ENCODE data around the gene TRMT2A.

TRMT2A gene

DNA sequence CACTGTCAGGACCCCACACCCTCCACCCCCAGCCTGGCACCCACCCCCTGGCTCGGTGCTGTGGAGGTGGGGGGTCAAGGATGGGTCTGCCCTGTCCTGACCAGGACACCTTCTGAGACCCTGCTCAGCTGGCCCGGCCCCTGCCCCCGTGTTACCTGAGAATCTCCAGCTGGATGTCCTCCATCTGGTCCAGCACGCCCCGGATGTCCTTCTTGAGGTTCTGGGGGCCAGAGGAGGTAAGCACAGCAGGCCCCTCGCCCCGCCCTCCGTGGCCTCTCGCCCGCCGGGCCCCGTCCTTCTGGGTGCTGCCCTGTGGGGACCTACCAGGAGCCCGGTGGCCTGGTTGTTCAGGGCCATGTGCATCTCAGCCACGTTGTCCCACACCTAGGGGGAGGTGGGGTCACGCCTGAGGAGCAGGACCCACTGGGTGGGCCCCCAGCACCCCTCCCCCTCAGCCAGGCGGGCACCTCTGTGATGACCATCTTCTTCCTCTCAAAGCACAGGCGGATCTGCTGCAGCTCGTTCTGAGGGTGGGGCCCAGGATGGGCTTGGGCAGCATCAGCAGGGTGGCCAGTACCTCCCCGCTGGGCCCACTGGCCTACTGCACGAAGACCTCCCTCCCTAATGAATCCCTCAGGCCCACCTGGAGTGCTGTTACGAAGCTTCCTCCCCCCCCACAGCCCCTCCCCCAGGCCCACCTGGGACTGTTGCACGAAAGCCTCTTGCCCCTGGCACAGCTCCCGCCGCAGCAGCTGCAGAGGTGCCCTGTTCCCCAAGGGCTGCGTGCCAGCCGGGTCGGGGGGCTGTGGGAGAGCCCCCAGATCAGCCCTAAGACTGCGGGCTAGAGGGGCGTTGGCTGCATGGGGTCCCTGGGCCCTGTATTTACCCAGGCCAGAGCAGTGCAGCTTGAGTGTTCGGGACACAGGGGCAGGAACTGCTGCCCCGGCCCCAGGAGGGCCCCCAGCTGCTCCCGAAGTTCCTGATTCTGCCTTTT lies 32.5 kb upstream of the TRMT2A start:
- DNase-seq, result no peak

DNA sequence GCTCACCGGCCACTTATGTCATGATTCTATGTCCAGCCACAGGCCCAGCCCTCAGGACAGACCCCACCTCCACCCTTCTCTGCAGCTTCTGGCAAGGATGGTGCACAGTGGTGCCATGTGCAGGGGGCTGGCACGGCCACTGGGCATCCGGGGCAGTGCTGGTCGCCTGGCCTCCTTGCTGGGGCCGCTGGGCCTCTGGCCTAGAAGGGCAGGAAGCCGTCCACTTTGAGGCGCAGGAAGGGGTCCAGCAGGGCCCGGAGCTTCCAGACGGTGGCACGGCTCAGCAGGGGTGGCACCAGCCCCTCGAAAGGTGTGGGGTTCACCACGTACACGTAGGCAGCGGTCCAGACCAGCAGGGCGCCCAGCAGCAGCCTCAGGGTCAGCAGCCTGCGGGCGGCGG lies 31.4 kb upstream of the TRMT2A start:
- DNase-seq, result no peak

DNA sequence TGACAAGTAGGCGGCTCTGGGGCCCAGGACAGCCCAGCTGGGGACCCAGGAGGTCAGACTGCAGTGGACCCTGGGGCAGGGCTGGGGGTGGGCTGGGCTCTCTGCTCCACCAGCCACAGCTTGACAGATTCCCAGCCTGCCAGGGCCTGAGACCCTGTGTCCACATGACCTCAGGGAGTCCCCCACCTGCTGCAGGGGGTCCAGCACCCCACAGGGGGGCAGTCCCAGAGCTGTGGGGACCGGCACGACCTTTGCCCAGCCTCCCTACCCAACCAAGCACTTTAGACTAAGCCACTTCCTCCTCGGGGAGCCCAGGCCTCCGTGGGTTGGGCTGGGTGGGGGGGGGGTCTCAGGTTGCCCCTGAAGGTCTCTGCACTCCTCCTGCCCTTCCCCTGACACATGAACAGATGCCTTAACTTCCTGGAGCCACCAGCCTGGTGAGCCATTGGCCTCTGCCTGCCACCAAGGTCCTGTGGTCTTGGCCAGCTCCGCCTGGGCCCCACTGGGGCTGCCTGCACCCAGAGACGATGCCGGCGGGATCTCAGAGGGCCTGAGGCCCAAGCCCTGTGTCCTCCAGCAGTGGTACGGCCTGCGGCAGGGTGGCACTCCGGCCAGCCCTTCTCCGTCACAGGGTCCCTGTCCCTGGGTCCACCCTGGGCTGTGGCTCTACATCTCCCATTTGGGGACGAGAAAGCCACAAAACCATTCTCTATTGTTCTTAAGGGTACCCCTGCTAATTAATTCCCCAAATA lies 30.4 kb upstream of the TRMT2A start:
- DNase-seq, result no peak

- DNase-seq, result no peak
These were observed 29.8 kb upstream of the TRMT2A start for GRCh38 chr22:20146777-20147176.

GRCh38 chr22:20145832-20146223 lies 28.8 kb upstream of the TRMT2A start:
- no peak for DNase-seq

DNA sequence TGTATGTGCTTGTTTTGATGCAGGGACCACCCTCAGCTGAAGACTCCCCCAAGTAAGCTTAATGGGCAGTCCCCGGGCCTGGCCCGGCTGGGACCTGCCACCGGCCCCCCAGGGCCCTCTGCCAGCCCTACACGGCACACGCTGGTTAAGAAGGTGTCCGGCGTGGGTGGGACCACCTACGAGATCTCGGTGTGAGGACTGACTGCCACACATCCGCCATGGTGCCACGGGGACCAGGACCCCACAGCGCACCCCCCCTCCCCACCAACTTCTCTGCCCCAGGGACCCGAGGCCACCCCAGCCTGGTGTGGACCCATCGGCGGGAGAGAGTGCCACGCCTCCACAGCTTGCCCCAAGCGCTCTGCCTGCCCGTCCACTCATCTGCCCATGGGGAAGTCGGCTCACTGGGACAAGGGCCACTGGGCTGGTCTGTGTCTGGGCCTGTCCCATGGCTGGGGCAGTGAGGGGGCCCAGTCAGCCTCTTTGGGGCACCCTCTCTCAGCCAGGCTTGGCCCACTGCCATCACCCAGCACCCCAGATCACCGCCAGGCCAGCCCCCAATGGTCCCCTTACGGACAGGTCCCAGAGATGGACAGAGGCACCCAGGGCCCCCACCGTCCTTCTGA lies 28.3 kb upstream of the TRMT2A start:
- DNase-seq, result no peak

DNA sequence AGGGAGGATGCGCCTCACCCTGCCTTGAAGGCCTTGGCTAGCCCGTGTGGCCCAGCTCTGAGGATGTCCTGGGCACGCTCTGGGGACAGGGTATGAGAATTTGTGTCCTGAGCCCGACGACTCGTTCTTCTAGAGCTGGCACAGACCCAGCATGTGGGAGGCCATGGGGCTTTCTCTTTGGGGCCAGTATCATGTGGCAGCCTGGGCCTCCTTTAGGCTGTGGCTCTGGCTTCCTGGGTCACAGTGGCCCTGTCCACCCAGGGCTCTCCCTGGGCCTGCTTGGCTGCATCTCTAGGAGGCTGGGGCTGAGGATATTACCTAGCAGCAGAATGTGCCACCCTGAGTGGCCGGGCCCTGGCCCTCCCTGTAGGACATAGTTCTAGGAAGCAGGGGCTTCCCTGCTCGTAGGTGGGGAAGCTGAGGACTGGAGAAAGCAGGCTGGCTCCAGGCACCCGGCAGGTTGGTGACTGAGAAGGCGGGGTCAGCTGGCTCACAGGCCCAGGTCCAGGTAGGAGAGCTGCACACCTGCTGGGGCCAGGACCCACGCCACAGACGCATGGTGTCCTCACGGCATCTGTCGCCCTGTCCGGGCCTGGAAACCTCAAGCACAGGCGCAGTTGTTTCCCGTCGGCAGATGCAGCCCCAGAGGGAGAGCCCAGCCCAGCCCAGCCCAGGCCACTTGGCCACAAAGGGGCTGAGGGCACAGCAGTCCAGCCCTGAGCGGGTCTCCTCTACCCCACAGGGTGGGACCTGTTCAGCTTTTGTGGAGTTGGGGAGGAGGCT lies 27.0 kb upstream of the TRMT2A start:
- DNase-seq, result no peak

GRCh38 chr22:20142711-20143621 lies 25.9 kb upstream of the TRMT2A start:
- no peak for DNase-seq

- no peak for DNase-seq
These were observed 24.4 kb upstream of the TRMT2A start for GRCh38 chr22:20141186-20142077.

DNA sequence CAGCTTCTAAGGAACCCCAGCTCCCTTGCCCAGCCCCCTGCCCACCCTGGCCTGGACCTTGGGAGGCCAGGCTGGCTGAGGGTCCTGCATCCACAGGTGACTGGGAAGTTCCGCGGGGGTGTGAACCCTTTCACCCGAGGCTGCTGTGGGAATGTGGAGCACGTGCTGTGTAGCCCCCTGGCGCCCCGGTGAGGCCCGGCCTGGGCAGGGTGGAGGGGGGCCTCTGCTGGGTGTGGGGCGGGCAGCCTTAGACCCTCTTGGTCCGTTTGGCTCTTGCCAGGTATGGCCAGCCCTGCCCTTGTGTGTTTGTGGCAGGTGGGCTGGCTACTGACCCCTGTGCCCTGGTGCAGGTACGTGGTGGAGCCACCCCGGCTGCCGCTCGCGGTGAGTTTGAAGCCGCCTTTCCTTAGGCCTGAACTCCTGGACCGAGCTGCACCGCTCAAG lies 23.5 kb upstream of the TRMT2A start:
- no peak for DNase-seq

DNA sequence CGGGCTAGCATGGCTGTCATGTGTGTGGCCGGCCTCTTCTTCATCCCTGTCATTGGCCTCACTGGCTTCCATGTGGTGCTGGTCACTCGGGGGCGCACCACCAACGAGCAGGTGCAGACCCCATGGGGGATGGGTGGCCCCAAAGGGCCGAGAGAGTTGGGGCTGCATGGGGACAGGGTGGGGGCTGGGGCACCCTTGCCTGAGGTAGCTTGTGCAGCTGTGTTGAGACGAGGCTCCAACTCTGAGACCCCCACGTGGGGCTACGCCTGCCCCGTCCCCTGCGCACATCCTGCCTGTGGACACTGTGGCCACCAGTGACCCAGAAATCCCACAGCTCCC lies 23.1 kb upstream of the TRMT2A start:
- no peak for DNase-seq

GRCh38 chr22:20139391-20140106 lies 22.5 kb upstream of the TRMT2A start:
- no peak for DNase-seq

GRCh38 chr22:20138868-20139267 lies 21.8 kb upstream of the TRMT2A start:
- no peak for DNase-seq

- DNase-seq, result no peak
These were observed 21.4 kb upstream of the TRMT2A start for GRCh38 chr22:20138417-20138738.

DNA sequence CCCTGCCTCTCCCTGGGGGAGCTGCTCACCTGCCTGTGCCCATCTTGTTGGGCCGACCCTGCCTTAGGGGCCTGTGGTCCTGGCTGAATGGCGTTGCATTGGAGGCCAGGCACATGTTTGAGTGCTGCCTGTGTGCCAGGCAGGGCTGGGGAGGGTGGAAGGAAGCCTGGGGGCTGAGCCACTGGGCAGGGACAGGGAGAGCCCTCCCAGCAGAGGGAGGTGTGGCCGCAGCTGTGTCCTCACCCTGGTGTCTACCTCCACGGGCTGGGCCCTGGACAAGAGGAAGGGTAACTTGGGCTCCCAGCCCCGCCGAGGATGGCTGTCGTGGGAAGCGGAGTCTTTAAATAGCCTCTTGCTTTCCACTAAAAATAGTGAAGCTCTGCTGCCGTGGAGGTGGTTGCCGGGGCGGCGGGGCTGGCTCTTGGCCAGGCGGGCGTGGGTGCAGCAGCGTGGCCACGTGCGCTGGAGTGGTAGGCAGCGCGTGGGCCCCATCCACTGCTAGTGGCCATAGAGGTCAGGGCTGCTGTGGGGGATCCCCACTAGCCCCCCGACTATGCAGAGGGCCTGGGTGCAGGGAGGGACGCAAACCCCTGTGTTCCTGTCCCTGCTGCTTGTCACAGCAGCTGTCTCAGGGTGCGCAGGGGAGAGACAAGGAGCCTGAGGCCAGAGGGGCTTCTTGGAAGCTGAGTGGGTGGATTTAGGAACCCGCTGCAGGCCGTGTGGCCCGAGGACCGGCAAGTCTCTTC lies 20.8 kb upstream of the TRMT2A start:
- no peak for DNase-seq

DNA sequence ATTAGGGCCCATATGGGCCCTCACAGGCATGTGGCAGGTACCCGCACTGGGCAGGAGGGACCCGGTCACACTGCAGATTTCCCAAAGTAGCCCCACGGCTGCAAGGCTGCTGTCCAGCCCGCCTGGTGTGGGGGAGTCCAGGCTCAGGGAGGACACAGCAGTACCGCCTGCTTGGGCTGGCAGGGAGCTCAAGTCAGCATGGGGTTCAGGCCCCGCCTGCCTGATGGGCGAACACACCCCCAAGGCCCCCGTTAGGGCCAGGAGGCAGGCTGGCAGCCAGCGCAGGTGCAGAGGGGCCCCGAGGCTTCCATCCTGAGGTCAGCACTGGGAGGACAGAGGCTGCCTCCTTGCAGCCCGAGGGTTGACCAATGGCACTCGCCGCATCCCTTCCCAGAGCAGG lies 20.1 kb upstream of the TRMT2A start:
- no peak for DNase-seq

DNA sequence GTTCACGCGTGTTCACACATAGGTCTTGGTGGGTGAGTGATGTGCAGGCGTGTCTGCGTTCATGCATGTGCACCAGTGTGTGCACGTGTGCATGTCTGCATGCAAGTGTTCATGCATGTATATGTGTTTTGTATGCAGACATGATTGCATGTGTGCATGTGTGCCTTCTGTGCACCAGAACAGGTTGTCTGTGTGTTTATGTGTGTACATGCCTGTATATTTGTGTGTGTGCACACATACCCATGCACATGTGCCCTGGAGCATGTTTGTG lies 19.5 kb upstream of the TRMT2A start:
- no peak for DNase-seq

DNA sequence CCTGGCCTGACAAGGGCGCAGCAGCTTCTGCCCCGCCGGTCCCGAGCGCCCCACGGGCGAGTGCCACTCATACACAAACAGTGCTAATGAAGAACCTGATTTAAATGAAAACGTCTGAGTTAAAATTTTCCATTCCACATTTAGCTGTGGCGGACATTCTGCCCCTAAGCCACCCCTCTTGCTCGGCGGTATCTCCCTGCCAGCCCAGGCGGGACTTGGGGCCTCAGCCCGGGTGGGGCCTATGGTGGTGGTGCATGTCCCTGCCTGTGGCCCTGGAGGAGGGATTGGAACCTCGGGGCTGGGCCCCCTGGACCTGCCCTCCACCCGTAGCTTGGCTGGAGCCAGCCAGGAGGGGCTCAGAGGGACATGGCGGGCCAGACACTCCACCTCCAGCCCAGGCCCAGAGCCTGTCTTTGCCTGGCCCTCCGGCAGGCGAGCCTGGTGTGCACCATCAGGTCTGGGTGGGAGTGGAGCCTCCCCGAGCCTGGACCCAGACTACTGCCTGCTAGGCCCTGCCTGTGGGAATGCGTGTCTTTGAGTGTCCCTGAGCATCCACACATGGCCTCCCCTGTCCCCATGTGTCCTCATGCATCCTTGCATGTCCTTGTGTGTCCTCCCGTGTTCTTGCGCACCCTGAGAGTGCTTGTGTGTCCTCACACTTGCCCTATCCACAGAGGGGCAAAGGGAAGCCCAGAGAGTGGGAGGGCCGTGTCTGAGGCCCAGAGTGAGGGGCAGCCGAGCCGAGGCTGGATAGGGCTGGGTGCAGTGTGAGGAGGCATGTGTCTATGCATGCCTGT lies 19.0 kb upstream of the TRMT2A start:
- DNase-seq, result no peak

GRCh38 chr22:20135265-20135664 lies 18.2 kb upstream of the TRMT2A start:
- no peak for DNase-seq

All from activated CD4-positive, alpha-beta T cell treated with anti-CD3 and anti-CD28 coated beads, Interleukin-10, Interleukin-2, amounts not matched to agents 100 ng/mL and 50 ng/mL, durations not matched to agents 16 hours and 8 hours (primary cell).